ENCODE measurements around the gene CMTM5.

The CMTM5 gene

DNA sequence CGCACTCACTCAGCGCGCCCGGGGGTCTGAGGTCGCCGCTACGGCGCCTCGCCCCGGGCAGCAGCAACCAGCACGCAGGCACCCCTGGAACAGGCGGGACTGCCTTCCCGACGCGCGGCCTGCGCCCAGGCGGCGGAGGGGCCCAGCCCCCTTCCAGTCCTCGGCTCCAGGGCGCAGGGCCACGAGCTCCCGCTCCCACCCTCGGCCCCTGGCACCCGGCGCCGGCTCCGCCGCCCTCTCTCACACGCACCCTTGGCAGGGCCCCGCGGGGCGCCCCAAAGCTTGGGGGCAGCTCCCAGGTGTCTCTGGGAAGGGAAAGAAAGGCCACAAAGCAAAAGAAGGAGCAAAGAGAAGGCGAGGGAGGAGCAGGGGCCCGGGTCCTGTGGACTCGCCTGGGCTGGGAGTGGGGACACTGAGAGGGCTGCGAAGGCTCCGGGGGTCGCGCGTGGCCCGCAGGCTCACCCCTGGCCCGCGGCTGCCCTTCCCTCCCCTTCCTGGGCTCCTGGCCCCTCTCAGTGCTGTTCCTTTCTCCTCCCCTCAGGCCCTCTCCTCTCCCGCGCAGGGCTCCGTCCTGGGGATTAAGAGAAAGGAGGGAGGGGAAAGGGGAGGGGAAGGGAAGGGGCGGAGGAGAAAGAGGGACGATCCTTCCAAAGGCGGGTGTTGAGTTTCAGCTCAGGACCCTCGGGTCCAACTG is 11.0 kb upstream of the CMTM5 start:
- Histone ChIP-seq H3K4me1 (no peaks in the 10 kb centered on the region), H3K27me3 (no peaks in the 10 kb centered on the region), H3K9me3 (no peaks in the 10 kb centered on the region), H3K36me3 (no peaks in the 10 kb centered on the region), H3K4me3 (ENCODE audit: low read depth, low read length) (no peak overlapping the region)
- no peak for DNase-seq
- TF ChIP-seq, protein P1, sequence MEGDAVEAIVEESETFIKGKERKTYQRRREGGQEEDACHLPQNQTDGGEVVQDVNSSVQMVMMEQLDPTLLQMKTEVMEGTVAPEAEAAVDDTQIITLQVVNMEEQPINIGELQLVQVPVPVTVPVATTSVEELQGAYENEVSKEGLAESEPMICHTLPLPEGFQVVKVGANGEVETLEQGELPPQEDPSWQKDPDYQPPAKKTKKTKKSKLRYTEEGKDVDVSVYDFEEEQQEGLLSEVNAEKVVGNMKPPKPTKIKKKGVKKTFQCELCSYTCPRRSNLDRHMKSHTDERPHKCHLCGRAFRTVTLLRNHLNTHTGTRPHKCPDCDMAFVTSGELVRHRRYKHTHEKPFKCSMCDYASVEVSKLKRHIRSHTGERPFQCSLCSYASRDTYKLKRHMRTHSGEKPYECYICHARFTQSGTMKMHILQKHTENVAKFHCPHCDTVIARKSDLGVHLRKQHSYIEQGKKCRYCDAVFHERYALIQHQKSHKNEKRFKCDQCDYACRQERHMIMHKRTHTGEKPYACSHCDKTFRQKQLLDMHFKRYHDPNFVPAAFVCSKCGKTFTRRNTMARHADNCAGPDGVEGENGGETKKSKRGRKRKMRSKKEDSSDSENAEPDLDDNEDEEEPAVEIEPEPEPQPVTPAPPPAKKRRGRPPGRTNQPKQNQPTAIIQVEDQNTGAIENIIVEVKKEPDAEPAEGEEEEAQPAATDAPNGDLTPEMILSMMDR (IDR thresholded peaks at IDR 0.05; ENCODE audit: low read depth, low read length) = no peak

DNA sequence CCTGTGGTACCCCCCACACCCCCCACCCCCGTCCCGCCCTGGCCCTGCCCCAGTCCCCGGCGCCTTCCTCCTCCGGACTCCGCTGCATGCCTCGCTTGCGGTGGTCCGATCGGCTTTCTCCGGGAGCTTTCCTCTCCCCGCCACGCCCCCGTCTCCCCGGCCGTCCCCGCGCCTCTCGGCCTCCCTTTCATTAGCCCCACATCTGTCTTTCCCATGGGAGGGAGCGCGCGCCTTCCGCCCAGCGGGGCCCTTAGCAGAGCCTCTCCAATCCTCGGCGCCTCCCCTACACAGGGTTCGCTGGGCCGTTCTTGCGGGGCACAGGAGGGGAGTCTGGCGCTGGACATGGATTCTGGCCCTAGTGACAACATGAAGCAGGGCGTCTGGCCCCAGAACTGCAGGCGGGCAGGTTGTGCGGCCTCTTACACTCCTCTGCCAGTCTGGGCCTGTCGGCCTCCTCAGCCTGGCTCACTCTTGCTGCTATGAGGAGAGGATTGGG is 10.4 kb upstream of the CMTM5 start:
- no peak for DNase-seq
- Histone ChIP-seq H3K4me1 (no peaks in the 10 kb centered on the region), H3K27me3 (no peaks in the 10 kb centered on the region), H3K9me3 (no peaks in the 10 kb centered on the region), H3K36me3 (no peaks in the 10 kb centered on the region), H3K4me3 (ENCODE audit: low read depth, low read length) (no peak overlapping the region)
- TF ChIP-seq, protein P1 (IDR thresholded peaks at IDR 0.05; ENCODE audit: low read depth, low read length) = no peak

DNA sequence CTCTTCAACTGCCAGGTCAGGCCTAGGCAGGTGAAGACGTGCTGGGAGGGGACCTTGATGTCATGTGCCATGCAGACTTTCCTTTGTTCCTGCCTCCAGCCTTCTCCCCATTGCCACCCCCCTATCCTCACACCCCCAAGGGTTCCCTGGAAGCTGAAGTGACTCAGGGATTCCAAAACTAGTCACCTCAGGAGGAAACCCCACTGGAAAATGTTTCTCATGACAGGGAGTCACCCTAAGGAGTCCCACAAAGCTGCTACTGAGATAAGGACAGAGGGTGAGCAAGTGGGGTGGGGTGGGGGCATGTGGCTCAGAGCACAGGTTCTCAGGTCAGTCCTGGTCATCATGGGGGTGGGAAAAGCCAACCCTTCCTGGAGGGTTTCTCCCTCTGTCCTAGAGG is 6.6 kb upstream of the CMTM5 start:
- no peaks in the 10 kb centered on the region for H3K4me1 ChIP-seq
- no peak for DNase-seq
- H3K36me3 ChIP-seq = no peaks in the 10 kb centered on the region
- no peaks in the 10 kb centered on the region for H3K9me3 ChIP-seq
- H3K27me3 ChIP-seq = no peaks in the 10 kb centered on the region; the same call in 1 of the 2 replicates
- TF ChIP-seq, protein P1 (IDR thresholded peaks at IDR 0.05; ENCODE audit: low read depth, low read length) = no peak
- H3K4me3 ChIP-seq (ENCODE audit: low read depth, low read length) = no peak overlapping the region

- Histone ChIP-seq H3K27me3 (no peaks in the 10 kb centered on the region; the same call in 1 of the 2 replicates), H3K4me3 (ENCODE audit: low read depth, low read length) (no peak overlapping the region), H3K36me3 (no peaks in the 10 kb centered on the region), H3K9me3 (no peaks in the 10 kb centered on the region), H3K4me1 (no peaks in the 10 kb centered on the region)
- DNase-seq = no peak
- TF ChIP-seq, protein P1 (IDR thresholded peaks at IDR 0.05; ENCODE audit: low read depth, low read length) = no peak
Measured at GRCh38 chr14:23371865-23372264, 5.0 kb upstream of the CMTM5 start.

- DNase-seq = no peak
- H3K4me1 ChIP-seq = no peaks in the 10 kb centered on the region
- no peaks in the 10 kb centered on the region; the same call in 1 of the 2 replicates for H3K27me3 ChIP-seq
- H3K4me3 ChIP-seq (ENCODE audit: low read depth, low read length) = no peak within 1 kb of the TSS
- no peaks in the 10 kb centered on the region for H3K36me3 ChIP-seq
- no peaks in the 10 kb centered on the region for H3K9me3 ChIP-seq
- TF ChIP-seq, protein P1 (IDR thresholded peaks at IDR 0.05; ENCODE audit: low read depth, low read length) = no peak
Measured at GRCh38 chr14:23372509-23372908, 4.3 kb upstream of the CMTM5 start, which contains the start of gene IL25. Gene IL25 (plus strand): TSS chr14:23372809.

DNA sequence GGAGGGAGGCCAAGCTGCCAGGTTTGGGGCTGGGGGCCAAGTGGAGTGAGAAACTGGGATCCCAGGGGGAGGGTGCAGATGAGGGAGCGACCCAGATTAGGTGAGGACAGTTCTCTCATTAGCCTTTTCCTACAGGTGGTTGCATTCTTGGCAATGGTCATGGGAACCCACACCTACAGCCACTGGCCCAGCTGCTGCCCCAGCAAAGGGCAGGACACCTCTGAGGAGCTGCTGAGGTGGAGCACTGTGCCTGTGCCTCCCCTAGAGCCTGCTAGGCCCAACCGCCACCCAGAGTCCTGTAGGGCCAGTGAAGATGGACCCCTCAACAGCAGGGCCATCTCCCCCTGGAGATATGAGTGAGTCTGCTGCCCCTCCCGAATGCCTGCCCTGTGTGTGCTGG is 3.8 kb upstream of the CMTM5 start:
- H3K36me3 ChIP-seq = no peaks in the 10 kb centered on the region
- TF ChIP-seq, protein P1 (IDR thresholded peaks at IDR 0.05; ENCODE audit: low read depth, low read length) = no peak
- H3K4me3 ChIP-seq (ENCODE audit: low read depth, low read length) = no peak overlapping the region
- H3K4me1 ChIP-seq = no peaks in the 10 kb centered on the region
- no peak for DNase-seq
- no peaks in the 10 kb centered on the region; the same call in 1 of the 2 replicates for H3K27me3 ChIP-seq
- no peaks in the 10 kb centered on the region for H3K9me3 ChIP-seq
